HG03139 (cell line): ENCODE results near the gene SEC31A.
"Not testable (repeated sequence)": the region's sequence is repeated elsewhere in the genome, so short reads cannot be mapped to it uniquely, and the experiment has no call there.

ENCODE experiments used
- ATAC-seq: cut with Tn5 transposase; IDR thresholded peaks from one replicate; pipeline ENCODE4 v1.9.1; 2021; ENCODE audit not compliant: unreplicated experiment

The SEC31A gene

DNA sequence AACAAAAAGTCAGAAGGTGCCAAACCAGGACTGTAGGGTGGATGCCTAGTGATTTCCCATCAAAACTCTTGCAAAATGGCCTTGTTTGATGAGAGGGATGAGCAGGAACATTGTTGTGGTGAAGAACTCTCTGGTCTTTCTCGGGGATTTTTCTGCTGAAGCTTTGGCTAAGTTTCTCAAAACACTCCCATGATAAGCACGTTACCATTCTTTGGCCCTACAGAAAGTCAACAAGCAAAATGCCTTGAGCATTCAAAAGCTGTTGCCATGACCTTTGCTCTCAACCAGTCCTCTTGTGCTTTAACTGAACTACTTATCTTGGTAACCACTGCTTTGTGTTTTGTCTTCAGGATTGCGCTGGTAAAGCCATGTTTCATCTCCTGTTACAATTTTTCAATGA is 3.0 kb upstream of the SEC31A start:
- no peak for ATAC-seq

DNA sequence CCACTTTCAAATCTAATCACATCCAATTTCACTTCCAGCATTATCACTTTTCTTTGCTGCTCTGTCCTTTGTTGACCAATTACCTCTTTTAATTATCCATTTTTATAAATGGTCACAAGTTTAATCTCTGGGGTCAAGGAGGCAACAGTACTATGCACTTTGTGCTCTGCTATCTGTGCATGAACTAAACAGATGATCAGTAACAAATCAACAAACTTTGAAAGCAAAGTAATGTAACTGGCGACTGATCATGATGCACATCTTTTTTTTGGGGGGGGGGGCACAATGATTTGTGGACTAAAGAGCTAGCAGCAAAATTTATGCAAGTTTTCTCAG is 1.5 kb upstream of the SEC31A start:
- ATAC-seq: no peak

- no peak for ATAC-seq
These were observed 934 bp upstream of the SEC31A start for GRCh38 chr4:82891707-82892466.

- ATAC-seq: no peak
These were observed 439 bp downstream of the SEC31A start for GRCh38 chr4:82890528-82890900.

DNA sequence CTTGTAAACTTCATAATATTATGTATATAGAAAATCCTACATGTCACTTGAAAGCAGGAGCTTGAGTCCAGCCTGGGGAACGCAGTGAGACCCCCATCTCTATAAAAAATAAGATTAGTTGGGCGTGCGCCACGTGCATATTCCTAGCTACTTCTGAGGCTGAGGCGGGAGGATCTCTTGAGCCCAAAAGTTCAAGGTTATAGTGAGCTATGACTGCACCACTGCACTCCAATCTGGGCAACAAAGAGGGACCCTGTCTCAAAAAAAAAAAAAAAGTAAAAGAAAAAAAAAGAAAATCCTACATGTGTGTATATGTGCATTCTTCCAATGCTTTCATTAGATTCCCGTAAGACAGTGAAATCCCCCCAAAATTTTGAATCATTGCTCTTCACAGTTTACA is 1.7 kb downstream of the SEC31A start:
- ATAC-seq: no peak

- no peak for ATAC-seq
These were observed 4.6 kb downstream of the SEC31A start for GRCh38 chr4:82886147-82886942.

GRCh38 chr4:82885410-82885809 is 5.5 kb downstream of the SEC31A start:
- ATAC-seq: no peak

GRCh38 chr4:82868572-82868971 is 22.4 kb downstream of the SEC31A start:
- ATAC-seq: no peak

- no peak for ATAC-seq
These were observed 24.1 kb downstream of the SEC31A start for GRCh38 chr4:82866706-82867385.

DNA sequence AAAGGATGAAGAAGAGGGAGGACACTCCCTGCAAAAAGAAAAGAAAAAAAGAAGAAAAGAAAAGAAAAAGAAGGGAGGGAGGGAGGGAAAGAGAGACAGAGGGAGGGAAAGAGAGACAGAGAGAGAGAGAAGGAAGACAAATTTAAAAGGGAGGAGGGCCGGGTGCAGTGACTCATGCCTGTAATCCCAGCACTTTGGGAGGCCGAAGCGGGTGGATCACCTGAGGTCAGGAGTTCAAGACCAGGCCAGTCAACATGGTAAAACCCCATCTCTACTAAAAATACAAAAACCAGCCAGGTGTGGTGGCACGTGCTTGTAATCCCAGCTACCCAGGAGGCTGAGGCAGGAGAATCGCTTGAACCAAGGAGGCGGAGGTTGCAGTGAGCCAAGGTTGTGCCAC is 24.9 kb downstream of the SEC31A start:
- not testable (repeated sequence) for ATAC-seq

- no peak for ATAC-seq
These were observed 25.4 kb downstream of the SEC31A start for GRCh38 chr4:82865592-82865991.

GRCh38 chr4:82864336-82864979 is 26.5 kb downstream of the SEC31A start:
- ATAC-seq: no peak

DNA sequence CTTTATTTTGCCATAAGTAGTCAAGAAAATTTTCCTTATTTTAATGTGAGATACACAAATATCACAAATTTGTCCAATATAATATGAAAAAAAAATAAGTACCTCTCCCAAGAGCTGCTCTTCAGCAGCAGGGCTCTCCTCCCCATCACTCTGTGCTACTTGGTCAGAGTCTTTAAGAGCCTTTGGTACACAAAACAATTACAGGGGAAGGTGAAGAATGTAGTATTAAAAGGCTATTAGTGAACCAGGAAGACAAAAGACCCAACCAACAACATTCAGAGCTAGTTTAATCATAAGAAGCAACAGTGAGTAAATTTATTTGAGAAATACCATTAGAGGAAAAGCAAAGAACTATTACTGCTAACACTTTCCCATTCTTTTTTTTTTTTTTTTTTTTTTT is 29.4 kb downstream of the SEC31A start:
- no peak for ATAC-seq

DNA sequence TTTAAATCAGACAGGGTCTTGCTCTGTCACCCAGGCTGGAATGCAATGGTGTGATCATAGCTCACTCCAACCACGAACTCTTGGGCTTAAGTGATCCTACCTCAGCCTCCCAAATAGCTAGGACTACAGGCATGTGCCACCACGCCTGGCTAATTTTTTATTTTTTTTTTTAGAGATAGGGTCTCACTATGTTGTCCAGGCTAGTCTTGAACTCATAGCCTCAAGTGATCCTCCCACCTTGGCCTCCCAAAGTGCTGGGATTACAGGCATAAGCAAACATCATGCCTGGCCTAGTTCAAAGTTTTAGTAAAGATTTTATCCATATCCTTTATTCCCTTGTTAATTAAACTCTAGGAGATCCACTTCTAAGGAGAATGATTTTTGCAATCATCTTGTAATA is 30.5 kb downstream of the SEC31A start:
- not testable (repeated sequence) for ATAC-seq

DNA sequence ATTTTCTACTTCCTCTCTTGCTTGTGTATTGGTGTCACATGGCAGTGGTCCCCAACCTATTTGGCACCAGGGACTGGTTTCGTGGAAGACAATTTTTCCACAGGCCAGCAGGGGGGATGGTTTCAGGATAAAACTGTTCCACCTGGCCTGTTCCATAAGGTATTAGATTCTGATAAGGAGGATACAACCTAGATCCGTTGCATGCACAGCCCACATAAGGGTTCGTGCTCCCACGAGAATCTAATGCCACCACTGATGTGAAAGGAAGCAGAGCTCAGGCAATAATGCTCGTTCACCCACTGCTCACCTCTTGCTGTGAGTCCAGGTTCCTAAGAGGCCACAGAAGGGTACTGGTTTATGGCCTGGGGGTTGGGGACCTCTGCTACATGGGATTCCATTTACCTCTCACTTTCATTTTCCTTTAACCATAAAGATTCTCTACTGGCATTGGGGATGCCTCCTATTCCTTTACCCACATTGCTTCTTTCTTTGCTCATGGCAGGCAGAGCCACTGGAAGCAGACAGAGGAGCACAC is 38.1 kb downstream of the SEC31A start:
- ATAC-seq: no peak

DNA sequence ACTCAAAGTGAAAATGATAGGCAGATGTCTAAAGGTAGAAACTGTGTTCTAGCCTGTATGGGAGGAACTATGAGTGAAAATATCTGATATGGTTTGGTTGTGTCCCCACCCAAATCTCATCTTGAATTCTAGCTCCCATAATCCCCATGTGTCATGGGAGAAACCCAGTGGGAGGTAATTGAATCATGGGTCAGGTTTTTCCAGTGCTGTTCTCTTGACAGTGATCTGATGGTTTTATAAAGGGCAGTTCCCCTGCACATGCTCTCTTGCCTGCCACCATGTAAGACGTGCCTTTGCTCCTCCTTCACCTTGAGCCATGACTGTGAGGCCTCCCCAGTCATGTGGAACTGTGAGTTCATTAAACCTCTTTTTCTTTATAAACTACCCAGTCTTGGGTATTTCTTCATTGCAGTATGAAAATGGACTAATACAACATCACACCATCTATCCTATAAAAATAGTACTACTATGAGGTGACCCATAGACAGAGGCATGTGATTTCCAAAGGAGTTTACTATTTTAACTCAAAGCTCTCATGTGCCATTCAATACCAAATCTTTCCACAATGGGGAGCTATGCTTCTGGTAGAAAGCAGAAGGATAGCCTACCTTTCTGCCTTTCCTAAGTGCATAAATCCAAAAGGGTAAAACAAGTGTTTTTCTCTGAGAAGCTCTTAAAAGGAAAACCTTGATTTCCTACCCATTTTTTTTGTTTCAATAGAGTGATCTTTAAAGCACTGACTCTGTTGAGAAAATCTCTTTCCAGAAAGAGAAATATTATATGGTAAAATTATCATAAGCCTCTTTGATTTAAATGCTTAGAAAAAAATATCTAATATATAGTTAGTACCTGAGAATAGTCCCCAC is 38.8 kb downstream of the SEC31A start:
- ATAC-seq: no peak

GRCh38 chr4:82851318-82851717 is 39.6 kb downstream of the SEC31A start:
- no peak for ATAC-seq

- ATAC-seq: no peak
These were observed 40.3 kb downstream of the SEC31A start for GRCh38 chr4:82850684-82851083.

- ATAC-seq: no peak
These were observed 42.2 kb downstream of the SEC31A start for GRCh38 chr4:82848706-82849105.

DNA sequence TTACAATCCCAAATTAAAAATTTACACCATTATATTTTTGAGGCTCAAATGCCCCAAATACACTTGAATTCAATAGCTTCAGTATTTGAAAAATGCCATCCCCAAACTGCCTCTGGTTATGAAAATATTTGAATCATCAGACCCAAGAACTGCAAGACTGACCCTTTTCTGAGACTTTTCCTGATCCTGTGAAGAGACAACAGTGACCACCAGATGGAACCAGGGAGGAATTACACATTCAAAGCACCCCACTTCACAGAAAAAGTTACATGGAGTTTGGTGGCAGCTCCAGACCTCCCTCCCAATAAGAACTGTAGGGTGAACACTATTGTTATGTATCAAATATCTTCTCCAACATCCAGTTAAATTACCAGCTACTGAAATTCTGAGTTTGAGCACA is 48.4 kb downstream of the SEC31A start:
- ATAC-seq: no peak
